ENCODE results near the gene DEFB132. TPM values are rescaled to one million over a fixed set of nuclear protein-coding genes. Genes with fewer than 3 reads are reported as not detected.
A peak's percentile ranks its signal among the peaks of the same experiment; 100 is the strongest.

Gene DEFB132
- total and polyA plus RNA-seq, 2 of the 13 experiments (the other 11 are each of a cell fraction or from before 2014, with no cell fraction given), result not detected

GRCh38 chr20:266596-267562, 9.4 kb downstream of the DEFB132 start (continued):
- TF ChIP-seq KDM2A (CRISPR knock-in tag; IDR thresholded peaks at IDR 0.05; ENCODE audit: borderline replicate concordance, low read depth), result peak; percentile 98
- TF ChIP-seq ZNF234 (CRISPR knock-in tag; conservative IDR thresholded peaks at IDR 0.05), result no peak
- TF ChIP-seq GABPB1 (CRISPR knock-in tag; IDR thresholded peaks at IDR 0.05), result peak; percentile 83
- TF ChIP-seq ZNF274 (CRISPR knock-in tag; IDR thresholded peaks at IDR 0.05), result peak; percentile 84
- peak; percentile 71; the same call in 1 of the 2 replicates for TF ChIP-seq SIX4 (CRISPR knock-in tag; IDR thresholded peaks at IDR 0.05)
- TF ChIP-seq ZNF326 (CRISPR knock-in tag; IDR thresholded peaks at IDR 0.05; ENCODE audit: borderline replicate concordance), result 0 out of 2 replicates have a peak, but pooled peaks have one; percentile 48
- peak; percentile 45 for TF ChIP-seq MED1 (CRISPR knock-in tag; IDR thresholded peaks at IDR 0.05)
- peak; percentile 36; the same call in 1 of the 2 replicates for TF ChIP-seq GMEB2 (CRISPR knock-in tag; IDR thresholded peaks at IDR 0.05; ENCODE audit: low read depth)
- peak; percentile 86; the same call in 1 of the 2 replicates for TF ChIP-seq MTF1 (CRISPR knock-in tag; IDR thresholded peaks at IDR 0.05)
- peak; percentile 74 for TF ChIP-seq SOX5 (CRISPR knock-in tag; IDR thresholded peaks at IDR 0.05; ENCODE audit: borderline replicate concordance)
- peak; percentile 46; the same call in 1 of the 2 replicates for TF ChIP-seq HNF4G (IDR thresholded peaks at IDR 0.05; ENCODE audit: borderline replicate concordance, low read depth, low read length)
- TF ChIP-seq HNF4G (CRISPR knock-in tag; IDR thresholded peaks at IDR 0.05; ENCODE audit: borderline replicate concordance, low read depth), result peak; percentile 55; the same call in 1 of the 2 replicates
- TF ChIP-seq RELA (CRISPR knock-in tag; IDR thresholded peaks at IDR 0.05), result peak; percentile 96
- TF ChIP-seq GTF2F1 (IDR thresholded peaks at IDR 0.05; ENCODE audit: low read length), result peak; percentile 31; the same call in 1 of the 2 replicates
- peak; percentile 72; the same call in 1 of the 2 replicates for TF ChIP-seq ARID3A (IDR thresholded peaks at IDR 0.05; ENCODE audit: low read depth, low read length)
- peak; percentile 83 for TF ChIP-seq POGZ (CRISPR knock-in tag; IDR thresholded peaks at IDR 0.05)
- peak; percentile 61 for TF ChIP-seq ESRRA (CRISPR knock-in tag; IDR thresholded peaks at IDR 0.05; ENCODE audit: low read depth)
- TF ChIP-seq ZNF460 (CRISPR knock-in tag; IDR thresholded peaks at IDR 0.05; ENCODE audit: borderline replicate concordance), result no peak
- no peak for TF ChIP-seq SMARCC2 (IDR thresholded peaks at IDR 0.05)
- peak; percentile 94 for TF ChIP-seq ZBTB7B (CRISPR knock-in tag; IDR thresholded peaks at IDR 0.05)
- no peak for TF ChIP-seq NFE2 (CRISPR knock-in tag; IDR thresholded peaks at IDR 0.05)
- TF ChIP-seq E2F1 (CRISPR knock-in tag; IDR thresholded peaks at IDR 0.05), result peak; percentile 86
- peak; percentile 88 for TF ChIP-seq UBTF (CRISPR knock-in tag; IDR thresholded peaks at IDR 0.05)
- TF ChIP-seq EED (CRISPR knock-in tag; IDR thresholded peaks at IDR 0.05), result peak; percentile 99

Measured in HepG2 (cell line).